Measurements from ENCODE around the gene SCN4B. TPM values are rescaled to one million over a fixed set of nuclear protein-coding genes. Genes with fewer than 3 reads are reported as not detected.

The SCN4B gene
- total RNA-seq, 2 experiments from 2014 or later, result not detected

DNA sequence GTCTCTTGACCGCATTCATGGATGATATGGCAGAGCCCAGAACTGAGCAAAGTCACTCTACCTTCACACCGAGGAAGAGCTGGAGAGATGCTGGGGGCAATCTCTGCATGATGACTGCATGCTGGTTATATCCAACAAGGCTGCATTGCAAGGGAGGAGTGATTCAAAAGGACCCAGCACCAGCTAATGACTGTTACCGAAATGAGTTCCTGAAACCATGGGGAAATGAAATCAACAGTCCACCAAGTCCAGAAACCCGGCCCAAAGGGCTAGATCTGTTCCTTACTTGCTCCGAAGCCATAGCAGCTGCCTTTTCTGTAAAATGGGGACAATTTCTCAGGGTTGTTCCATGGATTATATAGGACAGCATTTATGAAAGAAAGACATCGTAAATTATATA lies 64.7 kb downstream of the SCN4B start:
- ChIA-PET POLR2A (no interaction called here), CTCF (no interaction called here)
- no peak for ATAC-seq (ENCODE audit: poor library complexity)
- peak in 2 of 14 experiments; percentile 26 to 27 for DNase-seq
- Mint-ChIP-seq H3K9me3 (peaks cover 2% of the 10 kb centered on the region), H3K36me3 (ENCODE audit: low read depth) (no peaks in the 10 kb centered on the region), H3K4me1 (ENCODE audit: low read depth) (no peaks in the 10 kb centered on the region), H3K27ac (no peak overlapping the region), H3K27me3 (peaks cover 10% of the 10 kb centered on the region), H3K4me3 (no peak overlapping the region)
- H3K9me3 ChIP-seq (ENCODE audit: control insufficient read depth in 1 of 2, insufficient read depth in 1 of 2, low read length in 2 of 2), result peaks cover 19 to 22% of the 10 kb centered on the region in 2 experiments
- H3K36me3 ChIP-seq (ENCODE audit: insufficient read depth, low read length), result no peaks in the 10 kb centered on the region
- intact Hi-C loops (cut with DNase I, micrococcal nuclease), result no loop called here
- no peak overlapping the region for H3K27ac ChIP-seq (ENCODE audit: low read depth in 1 of 2, low read length in 2 of 2)
- H3K27me3 ChIP-seq (ENCODE audit: control insufficient read depth in 1 of 2, insufficient read depth in 2 of 2, low read length in 2 of 2), result peaks cover 3 to 8% of the 10 kb centered on the region in 2 experiments
- TF ChIP-seq, protein P1, sequence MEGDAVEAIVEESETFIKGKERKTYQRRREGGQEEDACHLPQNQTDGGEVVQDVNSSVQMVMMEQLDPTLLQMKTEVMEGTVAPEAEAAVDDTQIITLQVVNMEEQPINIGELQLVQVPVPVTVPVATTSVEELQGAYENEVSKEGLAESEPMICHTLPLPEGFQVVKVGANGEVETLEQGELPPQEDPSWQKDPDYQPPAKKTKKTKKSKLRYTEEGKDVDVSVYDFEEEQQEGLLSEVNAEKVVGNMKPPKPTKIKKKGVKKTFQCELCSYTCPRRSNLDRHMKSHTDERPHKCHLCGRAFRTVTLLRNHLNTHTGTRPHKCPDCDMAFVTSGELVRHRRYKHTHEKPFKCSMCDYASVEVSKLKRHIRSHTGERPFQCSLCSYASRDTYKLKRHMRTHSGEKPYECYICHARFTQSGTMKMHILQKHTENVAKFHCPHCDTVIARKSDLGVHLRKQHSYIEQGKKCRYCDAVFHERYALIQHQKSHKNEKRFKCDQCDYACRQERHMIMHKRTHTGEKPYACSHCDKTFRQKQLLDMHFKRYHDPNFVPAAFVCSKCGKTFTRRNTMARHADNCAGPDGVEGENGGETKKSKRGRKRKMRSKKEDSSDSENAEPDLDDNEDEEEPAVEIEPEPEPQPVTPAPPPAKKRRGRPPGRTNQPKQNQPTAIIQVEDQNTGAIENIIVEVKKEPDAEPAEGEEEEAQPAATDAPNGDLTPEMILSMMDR (IDR thresholded peaks at IDR 0.05), result no peak
- no peaks in the 10 kb centered on the region for H3K4me1 ChIP-seq (ENCODE audit: insufficient read depth, low read length)
- H3K4me3 ChIP-seq (ENCODE audit: low read length), result no peak overlapping the region

- Histone ChIP-seq H3K36me3 (ENCODE audit: insufficient read depth, low read length) (no peaks in the 10 kb centered on the region), H3K27me3 (ENCODE audit: control insufficient read depth in 1 of 2, insufficient read depth in 2 of 2, low read length in 2 of 2) (peaks cover 3 to 8% of the 10 kb centered on the region in 2 experiments), H3K4me1 (ENCODE audit: insufficient read depth, low read length) (no peaks in the 10 kb centered on the region), H3K27ac (ENCODE audit: low read depth in 1 of 2, low read length in 2 of 2) (no peak within 1 kb of the TSS), H3K9me3 (ENCODE audit: control insufficient read depth in 1 of 2, insufficient read depth in 1 of 2, low read length in 2 of 2) (peaks cover 19 to 22% of the 10 kb centered on the region in 2 experiments), H3K4me3 (ENCODE audit: low read length) (no peak within 1 kb of the TSS)
- TF ChIP-seq, protein P1 (IDR thresholded peaks at IDR 0.05), result no peak
- Mint-ChIP-seq H3K9me3 (peaks cover 2% of the 10 kb centered on the region), H3K36me3 (ENCODE audit: low read depth) (no peaks in the 10 kb centered on the region), H3K27ac (no peak within 1 kb of the TSS), H3K27me3 (peaks cover 10% of the 10 kb centered on the region), H3K4me1 (ENCODE audit: low read depth) (no peaks in the 10 kb centered on the region), H3K4me3 (no peak within 1 kb of the TSS)
- ChIA-PET CTCF (no interaction called here), POLR2A (no interaction called here)
- intact Hi-C loops (cut with DNase I, micrococcal nuclease), result no loop called here
- no peak for DNase-seq
- ATAC-seq (ENCODE audit: poor library complexity), result no peak
These were observed 65.5 kb downstream of the SCN4B start, which contains the start of gene SMIM35 for GRCh38 chr11:118086913-118087768. Gene SMIM35 (minus strand): TSS chr11:118086963. CDS start chr11:118086757, 206 bp downstream.

- Mint-ChIP-seq H3K4me3 (no peak overlapping the region), H3K27me3 (no peaks in the 10 kb centered on the region), H3K4me1 (ENCODE audit: low read depth) (no peaks in the 10 kb centered on the region), H3K27ac (no peak overlapping the region), H3K9me3 (peaks cover 2% of the 10 kb centered on the region), H3K36me3 (ENCODE audit: low read depth) (no peaks in the 10 kb centered on the region)
- Histone ChIP-seq H3K4me3 (ENCODE audit: low read length) (no peak overlapping the region), H3K36me3 (ENCODE audit: insufficient read depth, low read length) (no peaks in the 10 kb centered on the region), H3K4me1 (ENCODE audit: insufficient read depth, low read length) (no peaks in the 10 kb centered on the region), H3K27ac (ENCODE audit: low read depth in 1 of 2, low read length in 2 of 2) (no peak overlapping the region), H3K9me3 (ENCODE audit: control insufficient read depth in 1 of 2, insufficient read depth in 1 of 2, low read length in 2 of 2) (peaks cover 19 to 22% of the 10 kb centered on the region in 2 experiments), H3K27me3 (ENCODE audit: control insufficient read depth in 1 of 2, insufficient read depth in 2 of 2, low read length in 2 of 2) (peaks cover 3 to 8% of the 10 kb centered on the region in 2 experiments)
- CTCF ChIA-PET, result no interaction called here
- ATAC-seq (ENCODE audit: poor library complexity) (no peak), DNase-seq (no peak)
- intact Hi-C loops (cut with DNase I, micrococcal nuclease), result no loop called here
- TF ChIP-seq, protein P1 (IDR thresholded peaks at IDR 0.05), result no peak
- POLR2A ChIA-PET, result no interaction called here
These were observed 68.0 kb downstream of the SCN4B start for GRCh38 chr11:118084656-118085055.
